Stimulated activated naive B cell treated with anti-CD40 and anti-IgM and Interleukin-4, amounts not matched to agents 10 μg/mL and 1 μg/mL and 100 μg/mL, for 72 hours (primary cell): ENCODE results near the gene IRAK3.
"Not testable (repeated sequence)": the region's sequence is repeated elsewhere in the genome, so short reads cannot be mapped to it uniquely, and the experiment has no call there.

Source experiments
- ATAC-seq, 2 donors: fragments of 150-1000 bp; cut with Tn5 transposase; replicated peaks; 2 replicates each; pipeline ENCODE4 v1.10.0; 2021; ENCODE audit warnings: moderate library complexity in 1 of 2
- DNase-seq: peaks from one replicate; pipeline ENCODE4 v3.0.0; 2021
- H3K27ac Mint-ChIP-seq: one replicate; pipeline ENCODE4 v1.8.0; 2022; ENCODE audit warnings: mild to moderate bottlenecking, mixed read lengths
- H3K27me3 Mint-ChIP-seq, 2 donors: one replicate each; pipeline ENCODE4 v1.8.0; 2022; ENCODE audit warnings: mixed read lengths in 2 of 2
- H3K36me3 Mint-ChIP-seq, 2 donors: one replicate each; pipeline ENCODE4 v1.8.0; 2022; ENCODE audit warnings: mixed read lengths in 2 of 2, mild to moderate bottlenecking in 1 of 2
- H3K4me1 Mint-ChIP-seq, 2 donors: one replicate each; pipeline ENCODE4 v1.8.0; 2022; ENCODE audit warnings: mixed read lengths in 2 of 2, mild to moderate bottlenecking in 1 of 2
- H3K4me3 Mint-ChIP-seq, 2 donors: one replicate each; pipeline ENCODE4 v1.8.0; 2022; ENCODE audit warnings: mild to moderate bottlenecking in 2 of 2, mixed read lengths in 2 of 2, moderate library complexity in 1 of 2
- H3K9me3 Mint-ChIP-seq, 2 donors: one replicate each; pipeline ENCODE4 v1.8.0; 2022; ENCODE audit warnings: mixed read lengths in 2 of 2, mild to moderate bottlenecking in 1 of 2

IRAK3 gene

GRCh38 chr12:66210840-66211239 lies 21.8 kb downstream of the IRAK3 start:
- peak overlapping the region; percentile 14 for H3K27ac Mint-ChIP-seq
- peaks cover 9 to 18% of the 10 kb centered on the region in 2 donors for H3K36me3 Mint-ChIP-seq
- H3K4me3 Mint-ChIP-seq: no peak overlapping the region
- H3K9me3 Mint-ChIP-seq: peaks cover 0 to 5% of the 10 kb centered on the region in 2 donors
- DNase-seq: no peak
- H3K4me1 Mint-ChIP-seq: peaks cover 10 to 18% of the 10 kb centered on the region in 2 donors
- no peak for ATAC-seq
- no peaks in the 10 kb centered on the region for H3K27me3 Mint-ChIP-seq

GRCh38 chr12:66211573-66211972 lies 22.6 kb downstream of the IRAK3 start:
- not testable (repeated sequence) for DNase-seq, ATAC-seq, H3K9me3 Mint-ChIP-seq, H3K4me3 Mint-ChIP-seq, H3K27ac Mint-ChIP-seq, H3K27me3 Mint-ChIP-seq
- peaks cover 10 to 24% of the 10 kb centered on the region in 2 donors for H3K4me1 Mint-ChIP-seq
- H3K36me3 Mint-ChIP-seq: peaks cover 9 to 18% of the 10 kb centered on the region in 2 donors

- ATAC-seq, H3K4me3 Mint-ChIP-seq, H3K27me3 Mint-ChIP-seq, DNase-seq, H3K9me3 Mint-ChIP-seq, H3K27ac Mint-ChIP-seq: not testable (repeated sequence)
- H3K36me3 Mint-ChIP-seq: peaks cover 9 to 17% of the 10 kb centered on the region in 2 donors
- H3K4me1 Mint-ChIP-seq: peaks cover 15 to 38% of the 10 kb centered on the region in 2 donors
Observed at GRCh38 chr12:66213011-66213410, 24.0 kb downstream of the IRAK3 start.

- DNase-seq (no peak), ATAC-seq (peak; percentile 41 to 45)
- H3K4me1 Mint-ChIP-seq: peaks cover 13 to 31% of the 10 kb centered on the region in 2 donors
- peaks cover 4 to 14% of the 10 kb centered on the region in 2 donors for H3K36me3 Mint-ChIP-seq
- peak overlapping the region in 1 of 2 donors; percentile 29 for H3K4me3 Mint-ChIP-seq
- peaks cover 6 to 11% of the 10 kb centered on the region in 2 donors for H3K9me3 Mint-ChIP-seq
- H3K27me3 Mint-ChIP-seq: no peaks in the 10 kb centered on the region
- H3K27ac Mint-ChIP-seq: peak overlapping the region; percentile 84
Observed at GRCh38 chr12:66217342-66217917, 28.4 kb downstream of the IRAK3 start.

- peaks cover 0 to 4% of the 10 kb centered on the region in 2 donors for H3K36me3 Mint-ChIP-seq
- H3K9me3 Mint-ChIP-seq: peaks cover 0 to 1% of the 10 kb centered on the region in 2 donors
- H3K4me3 Mint-ChIP-seq: no peak overlapping the region
- H3K27ac Mint-ChIP-seq: no peak overlapping the region
- no peaks in the 10 kb centered on the region for H3K4me1 Mint-ChIP-seq
- no peaks in the 10 kb centered on the region for H3K27me3 Mint-ChIP-seq
- DNase-seq (no peak), ATAC-seq (no peak)
Observed at GRCh38 chr12:66228462-66228861, 39.4 kb downstream of the IRAK3 start.

GRCh38 chr12:66232263-66232662 lies 43.2 kb downstream of the IRAK3 start:
- H3K27ac Mint-ChIP-seq: no peak overlapping the region
- ATAC-seq: peak; percentile 16 to 46
- H3K27me3 Mint-ChIP-seq: no peaks in the 10 kb centered on the region
- peaks cover 13% of the 10 kb centered on the region in 2 donors for H3K4me1 Mint-ChIP-seq
- DNase-seq: no peak
- no peak overlapping the region for H3K4me3 Mint-ChIP-seq
- no peaks in the 10 kb centered on the region for H3K36me3 Mint-ChIP-seq
- no peaks in the 10 kb centered on the region for H3K9me3 Mint-ChIP-seq

- ATAC-seq (peak; percentile 73 to 85), DNase-seq (peak; percentile 56)
- Mint-ChIP-seq H3K27ac (peak overlapping the region; percentile 33), H3K4me1 (peaks cover 19 to 25% of the 10 kb centered on the region in 2 donors), H3K4me3 (peak overlapping the region; percentile 14 to 65)
- H3K27me3 Mint-ChIP-seq, H3K9me3 Mint-ChIP-seq, H3K36me3 Mint-ChIP-seq: not testable (repeated sequence)
Observed at GRCh38 chr12:66234037-66234693, 45.2 kb downstream of the IRAK3 start.

- peak overlapping the region; percentile 78 to 82 for H3K4me3 Mint-ChIP-seq
- not testable (repeated sequence) for H3K36me3 Mint-ChIP-seq, H3K9me3 Mint-ChIP-seq, H3K27me3 Mint-ChIP-seq
- H3K27ac Mint-ChIP-seq: peak overlapping the region; percentile 62
- ATAC-seq (peak; percentile 69 to 78), DNase-seq (peak; percentile 34)
- peaks cover 19 to 25% of the 10 kb centered on the region in 2 donors for H3K4me1 Mint-ChIP-seq
Observed at GRCh38 chr12:66234773-66235625, 46.0 kb downstream of the IRAK3 start.

- H3K36me3 Mint-ChIP-seq: no peaks in the 10 kb centered on the region
- no peak for DNase-seq
- H3K27me3 Mint-ChIP-seq: no peaks in the 10 kb centered on the region
- no peak for ATAC-seq
- peak overlapping the region; percentile 78 to 82 for H3K4me3 Mint-ChIP-seq
- peaks cover 19 to 25% of the 10 kb centered on the region in 2 donors for H3K4me1 Mint-ChIP-seq
- no peak overlapping the region for H3K27ac Mint-ChIP-seq
- H3K9me3 Mint-ChIP-seq: no peaks in the 10 kb centered on the region
Observed at GRCh38 chr12:66235626-66236281, 46.7 kb downstream of the IRAK3 start.

- ATAC-seq, DNase-seq, H3K27me3 Mint-ChIP-seq, H3K9me3 Mint-ChIP-seq, H3K27ac Mint-ChIP-seq, H3K36me3 Mint-ChIP-seq: not testable (repeated sequence)
- Mint-ChIP-seq H3K4me1 (peaks cover 19 to 25% of the 10 kb centered on the region in 2 donors), H3K4me3 (peak overlapping the region in 1 of 2 donors; percentile 19)
Observed at GRCh38 chr12:66236282-66236675, 47.3 kb downstream of the IRAK3 start.

- peaks cover 19 to 25% of the 10 kb centered on the region in 2 donors for H3K4me1 Mint-ChIP-seq
- no peaks in the 10 kb centered on the region for H3K27me3 Mint-ChIP-seq
- H3K36me3 Mint-ChIP-seq: no peaks in the 10 kb centered on the region
- H3K4me3 Mint-ChIP-seq: no peak overlapping the region
- H3K27ac Mint-ChIP-seq: no peak overlapping the region
- peak in 1 of 2 donors; percentile 21 for ATAC-seq
- peak; percentile 6 for DNase-seq
- no peaks in the 10 kb centered on the region for H3K9me3 Mint-ChIP-seq
Observed at GRCh38 chr12:66236969-66237368, 48.0 kb downstream of the IRAK3 start.

- Mint-ChIP-seq H3K27ac (peak overlapping the region; percentile 53), H3K4me1 (peaks cover 19 to 25% of the 10 kb centered on the region in 2 donors), H3K36me3 (peaks cover 0 to 3% of the 10 kb centered on the region in 2 donors), H3K9me3 (no peaks in the 10 kb centered on the region), H3K4me3 (no peak overlapping the region), H3K27me3 (peaks cover 0 to 3% of the 10 kb centered on the region in 2 donors)
- DNase-seq (no peak), ATAC-seq (no peak)
Observed at GRCh38 chr12:66237505-66238175, 48.6 kb downstream of the IRAK3 start.

- H3K4me3 Mint-ChIP-seq: no peak overlapping the region
- ATAC-seq (no peak), DNase-seq (no peak)
- no peak overlapping the region for H3K27ac Mint-ChIP-seq
- peaks cover 0 to 3% of the 10 kb centered on the region in 2 donors for H3K27me3 Mint-ChIP-seq
- H3K36me3 Mint-ChIP-seq: peaks cover under 1 to 3% of the 10 kb centered on the region in 2 donors
- peaks cover 14 to 20% of the 10 kb centered on the region in 2 donors for H3K4me1 Mint-ChIP-seq
- H3K9me3 Mint-ChIP-seq: no peaks in the 10 kb centered on the region
Observed at GRCh38 chr12:66239295-66239694, 50.3 kb downstream of the IRAK3 start.
